Pulmonary artery endothelial cell (primary cell): ENCODE results near the gene ARMH1. TPM values are rescaled to one million over a fixed set of nuclear protein-coding genes. Genes with fewer than 3 reads are reported as not detected.

Source experiments
- DNase-seq: peaks from one replicate; pipeline ENCODE4 v3.0.0-alpha.2; 2011; ENCODE audit warnings: low read depth, low spot score
- total RNA-seq: library from RNA; depleted of rRNA; stranded (reverse); fragments of >200 nt; gene quantifications from 2 replicates; pipeline ENCODE4 v1.2.3, GENCODE V29; 2014

ARMH1 gene
- total RNA-seq, 1 donor from 2014 or later = not detected

- no peak for DNase-seq
Observed at GRCh38 chr1:44644806-44645205, 29.7 kb upstream of the ARMH1 start.

GRCh38 chr1:44645476-44646244, 28.9 kb upstream of the ARMH1 start:
- DNase-seq = no peak

GRCh38 chr1:44646261-44647110, 28.0 kb upstream of the ARMH1 start:
- no peak for DNase-seq

- no peak for DNase-seq
Observed at GRCh38 chr1:44647896-44648295, 26.6 kb upstream of the ARMH1 start.

GRCh38 chr1:44648529-44649250, 25.8 kb upstream of the ARMH1 start:
- no peak for DNase-seq

GRCh38 chr1:44649788-44650158, 24.7 kb upstream of the ARMH1 start:
- no peak for DNase-seq

- no peak for DNase-seq
Observed at GRCh38 chr1:44650159-44650831, 24.2 kb upstream of the ARMH1 start.

GRCh38 chr1:44651069-44651468, 23.4 kb upstream of the ARMH1 start:
- DNase-seq = no peak

GRCh38 chr1:44652445-44653106, 21.9 kb upstream of the ARMH1 start:
- DNase-seq = no peak

GRCh38 chr1:44653107-44653964, 21.2 kb upstream of the ARMH1 start:
- no peak for DNase-seq

GRCh38 chr1:44654621-44655187, 19.8 kb upstream of the ARMH1 start:
- no peak for DNase-seq

- no peak for DNase-seq
Observed at GRCh38 chr1:44655609-44656008, 18.9 kb upstream of the ARMH1 start.

- no peak for DNase-seq
Observed at GRCh38 chr1:44659566-44659965, 14.9 kb upstream of the ARMH1 start.

GRCh38 chr1:44660176-44660575, 14.3 kb upstream of the ARMH1 start:
- DNase-seq = no peak

GRCh38 chr1:44661781-44662682, 12.5 kb upstream of the ARMH1 start:
- DNase-seq = no peak

GRCh38 chr1:44662683-44663030, 11.9 kb upstream of the ARMH1 start:
- DNase-seq = no peak

GRCh38 chr1:44663417-44663816, 11.1 kb upstream of the ARMH1 start:
- DNase-seq = no peak

- no peak for DNase-seq
Observed at GRCh38 chr1:44664730-44665370, 9.7 kb upstream of the ARMH1 start.
